Measurements from ENCODE around the gene DHTKD1. TPM values are rescaled to one million over a fixed set of nuclear protein-coding genes. Genes with fewer than 3 reads are reported as not detected.

The DHTKD1 gene
- total RNA-seq, 1 experiment from 2014 or later: 53.2 TPM

DNA sequence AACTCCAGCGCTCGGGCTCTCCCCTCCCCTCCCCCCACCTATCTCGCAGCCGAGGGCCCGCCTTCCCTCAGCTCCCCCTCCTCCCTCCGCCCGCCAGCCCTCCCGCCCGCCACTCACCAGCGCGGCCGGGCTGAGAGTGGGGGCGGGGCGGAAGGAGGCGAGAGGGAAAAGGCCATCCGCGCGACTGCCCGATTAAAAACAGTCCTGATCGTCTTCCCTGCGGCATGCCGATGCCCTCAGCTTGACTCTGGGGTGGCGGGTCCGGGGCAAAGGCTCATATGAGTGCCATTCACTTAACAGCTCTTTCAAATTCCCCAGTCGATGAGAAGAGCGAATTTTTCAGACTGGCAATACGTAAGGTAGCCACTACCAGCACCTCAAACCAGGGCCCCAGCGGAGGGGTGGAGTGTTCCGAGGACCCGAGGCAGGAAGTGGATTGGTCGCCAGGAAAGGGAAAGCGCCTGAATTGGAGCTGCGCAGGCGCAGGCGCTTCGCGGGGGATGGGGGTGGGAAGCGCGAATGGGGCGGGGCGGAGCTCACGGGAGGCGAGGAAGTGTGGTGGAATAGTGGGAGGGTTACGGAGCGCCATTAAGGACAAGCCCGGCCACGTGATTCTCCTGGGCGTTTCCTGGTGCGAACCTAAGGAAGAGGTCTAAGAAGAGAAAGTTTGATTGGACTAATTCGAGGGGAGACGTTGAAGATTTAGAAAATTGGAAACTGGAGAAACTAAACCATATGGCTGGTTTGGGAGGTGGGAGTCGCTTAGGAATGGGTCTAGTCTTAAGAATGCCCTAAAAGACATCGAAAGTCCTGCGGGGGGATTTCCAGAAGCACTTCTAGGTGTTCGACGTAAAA is 25.7 kb upstream of the DHTKD1 start, which contains the start of gene UPF2:
TSS of gene UPF2 (minus strand) at position 13 of the 855 bp plus-strand sequence. CDS start 7,386 bp downstream, outside the sequence.
- Histone ChIP-seq H3K4me1 (ENCODE audit: insufficient read depth, low read length) (no peaks in the 10 kb centered on the region), H3K56ac (ENCODE audit: insufficient read length, low read depth, low read length) (no peak within 1 kb of the TSS), H4K20me1 (ENCODE audit: control insufficient read depth, insufficient read depth, insufficient read length) (no peaks in the 10 kb centered on the region), H2BK20ac (ENCODE audit: low read depth, low read length, poor library complexity, severe bottlenecking) (no peak within 1 kb of the TSS), H3K23me2 (ENCODE audit: insufficient read length, low read depth, low read length, poor library complexity, severe bottlenecking) (peaks cover 6% of the 10 kb centered on the region), H3K4me2 (ENCODE audit: insufficient read depth, insufficient read length, low read length) (peak within 1 kb of the TSS; percentile 98), H3K79me1 (ENCODE audit: insufficient read depth, low read depth, low read length, poor library complexity, severe bottlenecking) (no peaks in the 10 kb centered on the region), H3K23ac (ENCODE audit: insufficient read length, low read depth, low read length) (no peak within 1 kb of the TSS), H4K91ac (ENCODE audit: insufficient read length, low read depth, low read length) (peak within 1 kb of the TSS; percentile 32), H3K18ac (ENCODE audit: insufficient read length, low read depth, low read length) (peak within 1 kb of the TSS; percentile 99), H2BK12ac (ENCODE audit: insufficient read length, low read depth, low read length) (no peak within 1 kb of the TSS), H3K27me3 (ENCODE audit: insufficient read depth, low read length) (no peaks in the 10 kb centered on the region), H4K5ac (ENCODE audit: insufficient read length, low read depth, low read length) (peak within 1 kb of the TSS; percentile 98), H3K27ac (ENCODE audit: insufficient read length, low read depth, low read length) (peak within 1 kb of the TSS; percentile 32), H2BK120ac (ENCODE audit: low read depth, low read length, poor library complexity, severe bottlenecking) (peak within 1 kb of the TSS; percentile 98), H3K79me2 (ENCODE audit: insufficient read depth, low read length) (peaks cover 16% of the 10 kb centered on the region; the same call in 1 of the 2 replicates), H3T11ph (ENCODE audit: low read length) (peak within 1 kb of the TSS; percentile 97), H3K14ac (ENCODE audit: insufficient read depth, low read length) (peak within 1 kb of the TSS; percentile 99), H4K8ac (replicated peaks; ENCODE audit: insufficient read length, low read depth, low read length) (no peak within 1 kb of the TSS), H3K9me3 (ENCODE audit: control insufficient read depth, low read depth, low read length) (no peaks in the 10 kb centered on the region), H2BK5ac (ENCODE audit: insufficient read length, low read length) (peak within 1 kb of the TSS; percentile 87), H3K4ac (ENCODE audit: low read depth, low read length) (no peak within 1 kb of the TSS; the same call in 1 of the 2 replicates), H2AK5ac (ENCODE audit: insufficient read length, low read length) (no peak within 1 kb of the TSS), H2AFZ (ENCODE audit: low read length) (no peak within 1 kb of the TSS), H3K9ac (ENCODE audit: extremely low read depth, insufficient read length, low read length) (peak within 1 kb of the TSS; percentile 98), H2BK15ac (ENCODE audit: low read depth, low read length) (no peak within 1 kb of the TSS)
- Mint-ChIP-seq H3K9me3 (peaks cover 0 to 3% of the 10 kb centered on the region in 2 experiments; a peak in 1 of 5 replicates), H3K27me3 (ENCODE audit: low read depth) (peaks cover 2% of the 10 kb centered on the region), H3K4me3 (peak within 1 kb of the TSS; percentile 91 to 95), H3K36me3 (ENCODE audit: insufficient read depth in 1 of 3, low read depth in 3 of 3) (peaks cover 0 to 5% (median 3%) of the 10 kb centered on the region in 3 experiments; a peak in 2 of 7 replicates), H3K27ac (peak within 1 kb of the TSS; percentile 100), H3K4me1 (peaks cover 18 to 24% of the 10 kb centered on the region in 2 experiments)
- DNase-seq: peak; percentile 99
- TF ChIP-seq, protein P1, sequence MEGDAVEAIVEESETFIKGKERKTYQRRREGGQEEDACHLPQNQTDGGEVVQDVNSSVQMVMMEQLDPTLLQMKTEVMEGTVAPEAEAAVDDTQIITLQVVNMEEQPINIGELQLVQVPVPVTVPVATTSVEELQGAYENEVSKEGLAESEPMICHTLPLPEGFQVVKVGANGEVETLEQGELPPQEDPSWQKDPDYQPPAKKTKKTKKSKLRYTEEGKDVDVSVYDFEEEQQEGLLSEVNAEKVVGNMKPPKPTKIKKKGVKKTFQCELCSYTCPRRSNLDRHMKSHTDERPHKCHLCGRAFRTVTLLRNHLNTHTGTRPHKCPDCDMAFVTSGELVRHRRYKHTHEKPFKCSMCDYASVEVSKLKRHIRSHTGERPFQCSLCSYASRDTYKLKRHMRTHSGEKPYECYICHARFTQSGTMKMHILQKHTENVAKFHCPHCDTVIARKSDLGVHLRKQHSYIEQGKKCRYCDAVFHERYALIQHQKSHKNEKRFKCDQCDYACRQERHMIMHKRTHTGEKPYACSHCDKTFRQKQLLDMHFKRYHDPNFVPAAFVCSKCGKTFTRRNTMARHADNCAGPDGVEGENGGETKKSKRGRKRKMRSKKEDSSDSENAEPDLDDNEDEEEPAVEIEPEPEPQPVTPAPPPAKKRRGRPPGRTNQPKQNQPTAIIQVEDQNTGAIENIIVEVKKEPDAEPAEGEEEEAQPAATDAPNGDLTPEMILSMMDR (conservative IDR thresholded peaks at IDR 0.05): no peak
- no CpG with 5 or more reads among the region's 56 CpGs for WGBS (ENCODE audit: extremely low coverage, insufficient read length, low lambda C conversion rate)
